Liver (tissue), 9 donors: ENCODE results near the gene RAI14. TPM values are rescaled to one million over a fixed set of nuclear protein-coding genes. Genes with fewer than 3 reads are reported as not detected.

Experiments
- DNase-seq: peaks from one replicate; pipeline ENCODE4 v3.0.0-alpha.2; 2017; ENCODE audit warnings: low spot score
- H3K27ac ChIP-seq, 2 donors: one replicate each; pipeline ENCODE4 v1.7.0; 2013; ENCODE audit warnings: inconsistent platforms in 2 of 2, low read length in 2 of 2, control low read depth in 1 of 2, low read depth in 1 of 2, mild to moderate bottlenecking in 1 of 2
- H3K27me3 ChIP-seq, 4 donors: one replicate each; pipeline versions ENCODE4 v1.6.1 to v1.7.0; 2013; ENCODE audit warnings: low read length in 3 of 4, inconsistent platforms in 1 of 4, mild to moderate bottlenecking in 1 of 4, moderate library complexity in 1 of 4; ENCODE audit not compliant: control insufficient read depth in 4 of 4, insufficient read depth in 4 of 4
- H3K36me3 ChIP-seq, 4 donors: one replicate each; pipeline versions ENCODE4 v1.6.1 to v1.7.0; 2013; ENCODE audit warnings: low read length in 3 of 4, mild to moderate bottlenecking in 3 of 4, low read depth in 1 of 4, moderate library complexity in 1 of 4; ENCODE audit not compliant: control insufficient read depth in 4 of 4, insufficient read depth in 3 of 4
- H3K4me1 ChIP-seq, 4 donors: one replicate each; pipeline versions ENCODE4 v1.6.1 to v1.7.0; 2013; ENCODE audit warnings: low read length in 3 of 4, mild to moderate bottlenecking in 3 of 4, moderate library complexity in 1 of 4; ENCODE audit not compliant: control insufficient read depth in 4 of 4, insufficient read depth in 4 of 4
- H3K4me3 ChIP-seq, 3 donors: one replicate each; pipeline versions ENCODE4 v1.6.1 to v1.7.0; 2013; ENCODE audit warnings: low read length in 3 of 3, control low read depth in 1 of 3, low read depth in 1 of 3, mild to moderate bottlenecking in 1 of 3
- H3K9ac ChIP-seq, 2 donors: one replicate each; pipeline ENCODE4 v1.7.0; 2013; ENCODE audit warnings: low read length in 2 of 2, mild to moderate bottlenecking in 2 of 2, moderate library complexity in 2 of 2, control low read depth in 1 of 2, low read depth in 1 of 2
- H3K9me3 ChIP-seq, 4 donors: one replicate each; pipeline versions ENCODE4 v1.6.1 to v1.7.0; 2013; ENCODE audit warnings: low read length in 3 of 4; ENCODE audit not compliant: control insufficient read depth in 4 of 4
- ATF3 ChIP-seq: IDR thresholded peaks from 2 replicates; pipeline ENCODE4 v1.6.1; 2016; ENCODE audit warnings: antibody characterized with exemption
- CTCF ChIP-seq: fragments of 150-350 bp; IDR thresholded peaks from 2 replicates; pipeline ENCODE4 v1.5.1; 2017; ENCODE audit warnings: improper control_type of control experiment, low read depth, low read length; ENCODE audit not compliant: missing input control
- EGR1 ChIP-seq, 2 donors: IDR thresholded peaks; 2 replicates each; pipeline ENCODE4 v1.6.1; 2016 to 2018; ENCODE audit warnings: antibody characterized with exemption in 2 of 2, low read depth in 2 of 2
- FOXA1 ChIP-seq: IDR thresholded peaks from 2 replicates; pipeline ENCODE4 v1.6.1; 2016; ENCODE audit warnings: antibody characterized with exemption
- FOXA2 ChIP-seq: IDR thresholded peaks from 2 replicates; pipeline ENCODE4 v1.6.1; 2016; ENCODE audit warnings: antibody characterized with exemption
- GABPA ChIP-seq, 2 donors: IDR thresholded peaks in 1 of 2; conservative IDR thresholded peaks in 1 of 2; 2 replicates each; pipeline ENCODE4 v1.6.1; 2016; ENCODE audit warnings: antibody characterized with exemption in 2 of 2, mild to moderate bottlenecking in 1 of 2, moderate library complexity in 1 of 2
- HNF4A ChIP-seq, 2 donors: conservative IDR thresholded peaks; 2 replicates each; pipeline ENCODE4 v1.6.1; 2016; ENCODE audit warnings: antibody characterized with exemption in 2 of 2, mild to moderate bottlenecking in 2 of 2
- HNF4G ChIP-seq: IDR thresholded peaks from 2 replicates; pipeline ENCODE4 v1.6.1; 2016; ENCODE audit warnings: antibody characterized with exemption
- JUND ChIP-seq, 2 donors: IDR thresholded peaks; 2 replicates each; pipeline ENCODE4 v1.6.1; 2016; ENCODE audit warnings: antibody characterized with exemption in 2 of 2
- MAX ChIP-seq: IDR thresholded peaks from 2 replicates; pipeline ENCODE4 v1.6.1; 2016; ENCODE audit warnings: antibody characterized with exemption
- NR2F2 ChIP-seq: IDR thresholded peaks from 2 replicates; pipeline ENCODE4 v1.6.1; 2016; ENCODE audit warnings: antibody characterized with exemption
- RAD21 ChIP-seq, 2 donors: IDR thresholded peaks; 2 replicates each; pipeline ENCODE4 v1.6.1; 2016; ENCODE audit warnings: antibody characterized with exemption in 2 of 2, mild to moderate bottlenecking in 2 of 2
- REST ChIP-seq: IDR thresholded peaks from 2 replicates; pipeline ENCODE4 v1.6.1; 2016; ENCODE audit warnings: antibody characterized with exemption, mild to moderate bottlenecking
- RXRA ChIP-seq, 2 donors: IDR thresholded peaks; 2 replicates each; pipeline ENCODE4 v1.6.1; 2017 to 2018; ENCODE audit warnings: antibody characterized with exemption in 2 of 2, mild to moderate bottlenecking in 1 of 2
- SP1 ChIP-seq: IDR thresholded peaks from 2 replicates; pipeline ENCODE4 v1.6.1; 2018; ENCODE audit warnings: antibody characterized with exemption, mild to moderate bottlenecking
- TAF1 ChIP-seq: conservative IDR thresholded peaks from 2 replicates; pipeline ENCODE4 v1.6.1; 2016; ENCODE audit warnings: antibody characterized with exemption, mild to moderate bottlenecking
- ZBTB33 ChIP-seq: IDR thresholded peaks from 2 replicates; pipeline ENCODE4 v1.6.1; 2016; ENCODE audit warnings: antibody characterized with exemption
- WGBS: extraction: QIAGEN DNeasy Blood & Tissue Kit; methylation state at CpG from one replicate; pipeline ENCODE4 v1.1.7; 2013; 5-methylcytosine and 5-hydroxymethylcytosine counted together
- polyA plus RNA-seq, 2 donors: library from polyadenylated mRNA; stranded (reverse) in 1 of 2; unstranded in 1 of 2; fragments of 200-250 nt in 1 of 2; fragments of >200 nt in 1 of 2; fragmentation: Nextera tagmentation in 1 of 2; extraction: Ambion mirVana in 1 of 2; gene quantifications; one replicate each; pipeline versions ENCODE4 v1.2.1 to v1.2.3, GENCODE V29; 2013 to 2015
- total RNA-seq, 2 donors: library from RNA; depleted of rRNA; stranded (reverse); fragments of >200 nt; gene quantifications; one replicate each; pipeline ENCODE4 v1.2.3, GENCODE V29; 2014
- donor health status: healthy.
- donor health status: healthy.
- donor health status: healthy.
- donor health status: healthy.
- donor health status: healthy.

RAI14 gene
- total and polyA plus RNA-seq, 4 donors, result 7.8 to 21.4 (median 11.4) TPM

GRCh38 chr5:34626751-34627150, 29.4 kb upstream of the RAI14 start (continued):
- TF ChIP-seq RAD21 (IDR thresholded peaks at IDR 0.05) (no peak), HNF4A (conservative IDR thresholded peaks at IDR 0.05) (no peak), RXRA (IDR thresholded peaks at IDR 0.05) (no peak), EGR1 (IDR thresholded peaks at IDR 0.05; ENCODE audit: low read depth in 2 of 2) (no peak), CTCF (no peak)

- Histone ChIP-seq H3K27ac (no peak overlapping the region), H3K9me3 (no peaks in the 10 kb centered on the region), H3K4me3 (no peak overlapping the region), H3K4me1 (no peaks in the 10 kb centered on the region), H3K9ac (no peak overlapping the region), H3K36me3 (no peaks in the 10 kb centered on the region), H3K27me3 (no peaks in the 10 kb centered on the region)
- no peak for DNase-seq
- no peak for TF ChIP-seq RAD21 (IDR thresholded peaks at IDR 0.05)
- TF ChIP-seq RXRA (IDR thresholded peaks at IDR 0.05), result no peak
- TF ChIP-seq CTCF, result no peak
- TF ChIP-seq HNF4G, result no peak
- no peak for TF ChIP-seq SP1
- TF ChIP-seq JUND (IDR thresholded peaks at IDR 0.05), result no peak
- TF ChIP-seq MAX, result no peak
- no peak for TF ChIP-seq TAF1
- TF ChIP-seq REST, result no peak
- no peak for TF ChIP-seq NR2F2
- 77% methylated on average over 1 of the region's 1 CpG for WGBS
Observed at GRCh38 chr5:34627794-34628193, 28.3 kb upstream of the RAI14 start.

GRCh38 chr5:34628373-34628772, 27.8 kb upstream of the RAI14 start:
- Histone ChIP-seq H3K36me3 (no peaks in the 10 kb centered on the region), H3K9ac (no peak overlapping the region), H3K27ac (no peak overlapping the region), H3K27me3 (no peaks in the 10 kb centered on the region), H3K9me3 (no peaks in the 10 kb centered on the region), H3K4me3 (no peak overlapping the region), H3K4me1 (no peaks in the 10 kb centered on the region)
- WGBS, result 75% methylated on average over 3 of the region's 3 CpGs
- DNase-seq, result no peak
- TF ChIP-seq SP1, result no peak
- TF ChIP-seq ATF3, result no peak
- no peak for TF ChIP-seq HNF4G
- TF ChIP-seq ZBTB33, result no peak
- no peak for TF ChIP-seq RAD21 (IDR thresholded peaks at IDR 0.05)
- TF ChIP-seq RXRA (IDR thresholded peaks at IDR 0.05), result no peak
- TF ChIP-seq GABPA (IDR thresholded peaks at IDR 0.05 in 1 of 2, conservative IDR thresholded peaks at IDR 0.05 in 1 of 2), result no peak
- no peak for TF ChIP-seq EGR1 (IDR thresholded peaks at IDR 0.05; ENCODE audit: low read depth in 2 of 2)
- TF ChIP-seq REST, result no peak
- no peak for TF ChIP-seq FOXA2
- no peak for TF ChIP-seq JUND (IDR thresholded peaks at IDR 0.05)
- TF ChIP-seq FOXA1, result no peak
